HEK293 (cell line): ENCODE measurements around the gene GMPR.

Experiments
- CTCF ChIA-PET: fragments of 350-600 bp; formaldehyde crosslinking; extraction: SDS; loops from one replicate; lab custom pipeline; 2021; ENCODE audit warnings: antibody characterized with exemption; lab: Yijun Ruan, JAX
- POLR2A ChIA-PET: fragments of 300-600 bp; formaldehyde crosslinking; extraction: SDS; loops from one replicate; lab custom pipeline; 2020; ENCODE audit warnings: antibody characterized with exemption, inconsistent platforms; lab: Yijun Ruan, JAX
- H3K27ac ChIP-seq: fragments of 200-500 bp; sonication (Bioruptor generic); 2 replicates; pipeline ENCODE4 v1.5.1; 2014; ENCODE audit warnings: low read depth, low read length, control low read depth, inconsistent platforms; ENCODE audit errors: extremely low read depth
- H3K36me3 ChIP-seq, 2 experiments: fragments of 200-500 bp in 1 of 2; sonication (Bioruptor generic) in 1 of 2; 1 replicate in 1 of 2; 2 replicates in 1 of 2; pipeline ENCODE4 v1.5.1; 2014 to 2017; ENCODE audit warnings: inconsistent platforms in 2 of 2, low read length in 2 of 2; ENCODE audit not compliant: control insufficient read depth in 2 of 2, insufficient read depth in 1 of 2
- H3K4me1 ChIP-seq: fragments of 200-500 bp; sonication (Bioruptor generic); 2 replicates; pipeline ENCODE4 v1.5.1; 2014; ENCODE audit warnings: mild to moderate bottlenecking, low read length, inconsistent platforms; ENCODE audit not compliant: control insufficient read depth, insufficient read depth
- H3K4me3 ChIP-seq: 2 replicates; pipeline ENCODE4 v1.5.1; 2011; ENCODE audit warnings: low read depth, mild to moderate bottlenecking, control low read depth, low read length, moderate library complexity
- H3K9me3 ChIP-seq: fragments of 200-500 bp; sonication (Bioruptor generic); 2 replicates; pipeline ENCODE4 v1.5.1; 2014; ENCODE audit warnings: low read depth, low read length, inconsistent platforms; ENCODE audit not compliant: control insufficient read depth, insufficient read depth
- BCL11B ChIP-seq: fragments of 450-650 bp; formaldehyde crosslinking; IDR thresholded peaks from 2 replicates; pipeline ENCODE4 v1.5.1; 2016; ENCODE audit warnings: low read depth, missing biosample characterization, missing genetic modification characterization
- EGR2 ChIP-seq: fragments of 450-650 bp; formaldehyde crosslinking; IDR thresholded peaks from 2 replicates; pipeline ENCODE4 v1.5.1; 2016; ENCODE audit warnings: low read depth, missing biosample characterization, missing genetic modification characterization
- KLF17 ChIP-seq: fragments of 450-650 bp; formaldehyde crosslinking; IDR thresholded peaks from 2 replicates; pipeline ENCODE4 v1.5.1; 2016; ENCODE audit warnings: missing biosample characterization, missing genetic modification characterization
- REPIN1 ChIP-seq: fragments of 450-650 bp; formaldehyde crosslinking; IDR thresholded peaks from 2 replicates; pipeline ENCODE4 v1.5.1; 2017; ENCODE audit warnings: missing biosample characterization, missing genetic modification characterization, low read depth
- TSHZ1 ChIP-seq: fragments of 450-650 bp; formaldehyde crosslinking; IDR thresholded peaks from 2 replicates; pipeline ENCODE4 v1.5.1; 2016; ENCODE audit warnings: missing biosample characterization, missing genetic modification characterization, borderline replicate concordance
- ZBTB44 ChIP-seq: fragments of 450-650 bp; IDR thresholded peaks from 2 replicates; pipeline ENCODE4 v1.5.1; 2018; ENCODE audit warnings: missing biosample characterization, mild to moderate bottlenecking, missing genetic modification characterization
- ZIC2 ChIP-seq: fragments of 450-650 bp; formaldehyde crosslinking; IDR thresholded peaks from 2 replicates; pipeline ENCODE4 v1.5.1; 2016; ENCODE audit warnings: missing biosample characterization, missing genetic modification characterization
- ZNF18 ChIP-seq: fragments of 450-650 bp; formaldehyde crosslinking; IDR thresholded peaks from 2 replicates; pipeline ENCODE4 v1.5.1; 2016; ENCODE audit warnings: missing biosample characterization, missing genetic modification characterization
- ZNF221 ChIP-seq: fragments of 450-650 bp; formaldehyde crosslinking; IDR thresholded peaks from 2 replicates; pipeline ENCODE4 v1.5.1; 2017; ENCODE audit warnings: missing biosample characterization, missing genetic modification characterization, borderline replicate concordance
- ZNF266 ChIP-seq: fragments of 450-650 bp; formaldehyde crosslinking; IDR thresholded peaks from 2 replicates; pipeline ENCODE4 v1.5.1; 2016; ENCODE audit warnings: missing biosample characterization, missing genetic modification characterization, low read depth
- ZNF366 ChIP-seq: fragments of 450-650 bp; formaldehyde crosslinking; conservative IDR thresholded peaks from 2 replicates; pipeline ENCODE4 v1.5.1; 2016; ENCODE audit warnings: missing biosample characterization, missing genetic modification characterization
- ZNF404 ChIP-seq: fragments of 450-650 bp; formaldehyde crosslinking; IDR thresholded peaks from 2 replicates; pipeline ENCODE4 v1.5.1; 2017; ENCODE audit warnings: missing biosample characterization, missing genetic modification characterization
- ZNF558 ChIP-seq: fragments of 450-650 bp; formaldehyde crosslinking; IDR thresholded peaks from 2 replicates; pipeline ENCODE4 v1.5.1; 2016; ENCODE audit warnings: missing biosample characterization, missing genetic modification characterization
- ZNF585B ChIP-seq: fragments of 450-650 bp; formaldehyde crosslinking; IDR thresholded peaks from 2 replicates; pipeline ENCODE4 v1.5.1; 2016; ENCODE audit warnings: missing biosample characterization, missing genetic modification characterization
- ZNF792 ChIP-seq: fragments of 450-650 bp; formaldehyde crosslinking; IDR thresholded peaks from 2 replicates; pipeline ENCODE4 v1.5.1; 2016; ENCODE audit warnings: missing biosample characterization, missing genetic modification characterization
- TF ChIP-seq, protein P1 (sequence below): fragments of 450-650 bp; formaldehyde crosslinking; IDR thresholded peaks from 2 replicates; pipeline ENCODE4 v1.5.1; 2016; ENCODE audit warnings: missing biosample characterization, missing genetic modification characterization

GMPR gene

GRCh38 chr6:16344756-16345155 is 106.4 kb downstream of the GMPR start:
- TF ChIP-seq ZNF221 (no peak), ZNF266 (no peak), TSHZ1 (no peak), ZNF404 (tag by site-specific recombination) (no peak), ZNF792 (tag by site-specific recombination) (no peak), ZNF18 (tag by site-specific recombination) (no peak), ZNF558 (no peak), ZNF366 (tag by site-specific recombination) (no peak), ZBTB44 (tag by site-specific recombination) (no peak), REPIN1 (tag by site-specific recombination) (no peak), ZIC2 (tag by site-specific recombination) (no peak), KLF17 (no peak), EGR2 (tag by site-specific recombination) (no peak), BCL11B (no peak), ZNF585B (tag by site-specific recombination) (no peak)
- TF ChIP-seq, protein P1, sequence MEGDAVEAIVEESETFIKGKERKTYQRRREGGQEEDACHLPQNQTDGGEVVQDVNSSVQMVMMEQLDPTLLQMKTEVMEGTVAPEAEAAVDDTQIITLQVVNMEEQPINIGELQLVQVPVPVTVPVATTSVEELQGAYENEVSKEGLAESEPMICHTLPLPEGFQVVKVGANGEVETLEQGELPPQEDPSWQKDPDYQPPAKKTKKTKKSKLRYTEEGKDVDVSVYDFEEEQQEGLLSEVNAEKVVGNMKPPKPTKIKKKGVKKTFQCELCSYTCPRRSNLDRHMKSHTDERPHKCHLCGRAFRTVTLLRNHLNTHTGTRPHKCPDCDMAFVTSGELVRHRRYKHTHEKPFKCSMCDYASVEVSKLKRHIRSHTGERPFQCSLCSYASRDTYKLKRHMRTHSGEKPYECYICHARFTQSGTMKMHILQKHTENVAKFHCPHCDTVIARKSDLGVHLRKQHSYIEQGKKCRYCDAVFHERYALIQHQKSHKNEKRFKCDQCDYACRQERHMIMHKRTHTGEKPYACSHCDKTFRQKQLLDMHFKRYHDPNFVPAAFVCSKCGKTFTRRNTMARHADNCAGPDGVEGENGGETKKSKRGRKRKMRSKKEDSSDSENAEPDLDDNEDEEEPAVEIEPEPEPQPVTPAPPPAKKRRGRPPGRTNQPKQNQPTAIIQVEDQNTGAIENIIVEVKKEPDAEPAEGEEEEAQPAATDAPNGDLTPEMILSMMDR (tag by site-specific recombination), result no peak
- POLR2A ChIA-PET, result no interaction called here
- H3K27ac ChIP-seq, result no peak overlapping the region
- CTCF ChIA-PET, result interaction anchor here (0.6 to 1.6 kb wide), 5 partner anchors 12 to 749 kb away, joined by 3 to 8 read pairs (median 3); no protein-coding TSS in a partner anchor
- H3K9me3 ChIP-seq, result no peaks in the 10 kb centered on the region
- H3K4me1 ChIP-seq, result peaks cover 9% of the 10 kb centered on the region
- H3K36me3 ChIP-seq, result no peaks in the 10 kb centered on the region
- no peak overlapping the region for H3K4me3 ChIP-seq
